Hippocampal formation (tissue), 2 donors: ENCODE results near the gene CHAT.

Experiments
- DNase-seq, 2 donors: peaks; one replicate each; lab custom pipeline; 2025; lab: John Stamatoyannopoulos, UW

Gene CHAT

GRCh38 chr10:49613882-49614241, at the start of gene CHAT:
CHAT (plus strand) TSS chr10:49614037; CDS start chr10:49614190, 153 bp downstream.
- no peak for DNase-seq

DNA sequence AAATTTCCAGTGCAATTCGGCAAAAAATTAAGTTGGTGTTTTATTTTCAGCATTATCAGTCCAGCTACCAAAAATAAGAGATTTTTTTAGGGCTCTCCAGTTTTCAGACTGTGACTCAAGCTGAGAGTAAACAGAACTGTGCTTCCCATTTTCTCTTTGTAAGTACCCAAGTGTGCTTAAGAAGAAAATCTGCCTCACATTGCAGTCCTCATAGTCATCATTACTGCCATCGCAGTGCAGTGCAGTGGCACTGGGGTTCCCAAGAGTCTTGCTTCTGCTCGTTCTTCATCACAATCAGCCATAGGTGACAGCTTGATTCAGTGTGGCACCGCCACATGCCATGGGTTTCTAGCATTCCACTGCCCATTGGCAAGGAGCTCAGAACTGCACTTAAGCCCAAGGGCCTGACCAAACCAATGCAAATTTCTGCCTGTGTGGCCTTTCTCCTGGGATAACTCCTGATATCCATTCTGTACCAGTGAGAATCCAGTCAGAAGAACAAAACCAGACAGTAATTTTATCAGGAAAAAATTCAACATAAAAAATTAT, 49.3 kb upstream of the CHAT start:
- no peak for DNase-seq

DNA sequence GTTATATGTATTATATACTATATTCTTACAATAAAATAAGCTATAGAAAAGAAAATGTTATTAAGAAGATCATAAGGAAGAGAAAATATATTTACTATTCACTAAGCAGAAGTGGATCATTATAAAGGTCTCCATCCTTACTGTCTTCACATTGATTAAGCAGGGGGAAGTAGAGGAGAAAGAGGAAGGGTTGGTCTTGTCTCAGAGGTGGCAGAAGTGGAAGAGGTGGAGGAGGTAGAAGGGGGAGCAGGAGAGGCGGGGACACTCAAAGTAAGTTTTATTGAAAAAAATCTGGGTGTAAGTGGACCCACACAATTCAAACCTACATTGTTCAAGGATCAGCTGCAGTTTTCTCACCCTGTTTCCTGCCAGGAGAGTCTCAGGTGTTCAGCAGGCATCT, 46.0 kb upstream of the CHAT start:
- no peak for DNase-seq

DNA sequence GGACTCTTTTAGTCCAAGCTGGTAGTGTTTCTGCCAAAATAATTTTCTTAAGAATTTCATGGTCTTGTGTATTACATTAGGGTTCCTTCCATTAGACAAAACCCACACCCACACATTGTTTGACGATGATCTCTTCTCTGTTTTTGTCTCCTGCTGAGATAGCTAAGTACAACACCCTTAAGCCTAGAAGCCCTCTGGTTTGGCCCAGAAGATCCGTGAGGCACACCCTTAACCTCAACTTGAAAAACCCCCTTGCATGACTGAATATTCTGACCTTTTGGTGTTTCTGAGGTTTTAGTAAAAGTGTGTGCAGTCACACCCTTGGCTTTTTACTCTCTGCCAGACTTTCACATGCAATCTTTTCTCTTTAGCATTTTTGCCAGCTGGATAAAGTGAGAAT, 45.6 kb upstream of the CHAT start:
- DNase-seq, result no peak

DNA sequence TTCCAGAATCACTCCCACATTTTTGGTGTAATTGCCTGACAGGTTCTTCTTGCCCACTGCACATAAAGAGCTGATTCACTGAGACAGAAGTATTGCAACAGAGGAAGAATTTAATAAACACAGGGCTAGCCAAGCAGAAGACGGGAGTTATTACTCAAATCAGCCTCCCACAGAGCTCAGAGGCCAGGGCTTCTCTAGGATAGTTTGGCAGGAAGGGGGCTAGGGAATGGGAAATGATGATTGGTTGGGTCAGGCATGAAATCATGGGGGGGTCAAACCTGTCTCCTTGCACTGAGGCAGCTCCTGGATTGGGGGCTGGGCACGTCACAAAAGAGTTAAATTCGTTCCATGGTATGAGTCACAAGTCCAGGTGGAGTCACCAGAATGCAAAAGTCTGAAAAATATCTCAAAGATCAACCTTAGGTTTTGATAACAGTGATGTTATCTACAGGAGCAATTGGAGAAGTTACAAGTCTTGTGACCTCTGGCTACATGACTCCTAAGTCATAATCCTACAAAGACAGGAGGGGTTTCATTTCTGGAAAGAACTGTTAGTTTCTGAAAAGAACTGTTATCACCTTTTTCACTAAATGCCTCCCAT, 44.7 kb upstream of the CHAT start:
- no peak for DNase-seq

- no peak for DNase-seq
Observed at GRCh38 chr10:49571388-49571787, 42.4 kb upstream of the CHAT start.

GRCh38 chr10:49572594-49573114, 41.2 kb upstream of the CHAT start:
- DNase-seq, result no peak

DNA sequence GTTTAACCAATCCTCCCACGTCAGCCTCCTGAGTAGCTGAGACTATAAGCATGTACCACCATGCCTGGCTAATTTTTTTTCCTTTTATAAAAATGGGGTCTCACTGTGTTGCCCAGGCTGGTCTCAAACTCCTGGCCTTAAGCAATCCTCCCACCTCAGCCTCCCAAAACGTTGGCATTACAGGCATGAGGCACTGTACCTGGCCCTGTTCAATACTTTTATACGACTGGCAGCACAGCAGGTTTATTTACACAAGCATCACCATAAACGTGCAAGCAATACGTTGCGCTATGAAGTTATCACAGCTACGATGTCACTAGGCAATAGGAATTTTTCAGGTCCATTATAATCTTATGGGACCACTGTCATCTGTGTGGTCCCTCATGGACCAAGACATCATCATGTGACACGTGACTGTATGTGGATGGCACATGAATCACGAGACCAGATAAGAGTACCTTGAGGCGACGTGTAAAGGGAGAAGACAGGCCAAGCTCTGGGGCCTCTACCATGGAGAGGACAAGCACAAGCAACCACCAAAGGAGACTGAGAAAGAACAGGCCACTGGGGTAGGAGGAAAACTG, 38.3 kb upstream of the CHAT start:
- no peak for DNase-seq

DNA sequence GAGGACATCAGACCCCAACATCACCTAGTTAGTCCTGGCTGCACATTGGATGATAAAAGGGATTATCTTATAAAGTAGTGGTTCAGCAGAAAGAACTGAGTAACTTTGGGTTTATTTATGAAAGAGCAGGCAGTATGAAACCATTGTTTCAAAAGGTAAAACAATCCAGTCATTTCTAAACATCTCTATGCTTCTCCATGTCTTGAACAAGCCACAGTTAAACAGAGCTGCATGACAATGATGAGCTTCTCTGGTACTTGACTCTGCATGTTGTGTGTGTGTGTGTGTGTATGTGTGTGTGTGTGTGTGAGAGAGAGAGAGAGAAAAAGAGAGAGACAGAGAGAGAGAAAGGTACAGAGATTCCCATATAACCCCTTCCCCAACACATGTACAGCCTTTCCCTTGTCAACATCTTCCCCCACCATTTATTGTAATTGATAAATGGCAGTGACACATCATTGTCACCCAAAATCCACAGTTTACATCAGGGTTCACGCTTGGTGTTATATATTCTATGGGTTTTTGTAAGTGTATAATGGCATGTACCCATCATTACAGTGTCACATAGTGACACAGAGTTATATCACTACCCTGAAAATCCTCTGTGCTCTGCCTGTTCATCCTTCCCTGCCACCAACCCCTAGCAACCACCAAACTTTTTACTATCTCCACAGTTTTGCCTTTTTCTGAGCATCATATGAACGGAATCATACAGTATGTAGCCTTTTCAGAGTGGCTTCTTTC, 36.5 kb upstream of the CHAT start:
- no peak for DNase-seq

DNA sequence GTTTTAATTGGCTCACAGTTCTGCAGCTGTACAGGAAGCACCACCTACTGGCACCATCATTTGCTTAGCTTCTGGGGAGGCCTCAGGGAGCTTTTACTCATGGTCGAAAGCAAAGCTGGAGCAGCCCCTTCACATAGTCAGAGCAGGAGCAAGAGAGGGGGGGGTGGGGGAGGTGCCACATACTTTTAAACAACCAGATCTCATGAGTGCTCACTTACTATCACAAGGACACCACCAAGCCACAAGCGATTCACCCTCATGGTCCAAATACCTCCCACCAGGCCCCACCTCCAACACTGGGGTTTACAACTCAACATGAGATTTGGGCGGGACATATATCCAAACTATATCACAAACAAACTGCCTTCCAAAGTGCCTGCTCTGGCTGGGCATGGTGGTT, 35.4 kb upstream of the CHAT start:
- no peak for DNase-seq

- no peak for DNase-seq
Observed at GRCh38 chr10:49579621-49580020, 34.2 kb upstream of the CHAT start.

- no peak for DNase-seq
Observed at GRCh38 chr10:49585387-49585786, 28.4 kb upstream of the CHAT start.

GRCh38 chr10:49587981-49588380, 25.9 kb upstream of the CHAT start:
- no peak for DNase-seq

GRCh38 chr10:49592726-49593563, 20.9 kb upstream of the CHAT start:
- DNase-seq, result peak; percentile 11 to 37

DNA sequence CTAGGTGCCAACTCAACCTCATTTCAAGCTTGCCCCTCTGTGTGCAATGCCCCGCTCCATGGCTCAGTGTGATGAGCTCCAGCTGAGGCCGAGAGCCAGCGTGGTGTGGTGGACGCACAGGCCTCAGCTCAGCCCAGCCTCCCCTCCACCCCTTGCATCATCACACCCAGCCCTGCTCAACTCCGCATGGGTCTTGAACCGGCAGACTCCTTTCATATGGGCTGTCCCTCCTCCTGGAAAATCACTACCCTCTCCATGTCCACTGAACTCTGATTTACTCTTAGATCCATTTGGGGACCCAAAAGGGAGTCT, 20.3 kb upstream of the CHAT start:
- no peak for DNase-seq

GRCh38 chr10:49593998-49594397, 19.8 kb upstream of the CHAT start:
- DNase-seq, result no peak

DNA sequence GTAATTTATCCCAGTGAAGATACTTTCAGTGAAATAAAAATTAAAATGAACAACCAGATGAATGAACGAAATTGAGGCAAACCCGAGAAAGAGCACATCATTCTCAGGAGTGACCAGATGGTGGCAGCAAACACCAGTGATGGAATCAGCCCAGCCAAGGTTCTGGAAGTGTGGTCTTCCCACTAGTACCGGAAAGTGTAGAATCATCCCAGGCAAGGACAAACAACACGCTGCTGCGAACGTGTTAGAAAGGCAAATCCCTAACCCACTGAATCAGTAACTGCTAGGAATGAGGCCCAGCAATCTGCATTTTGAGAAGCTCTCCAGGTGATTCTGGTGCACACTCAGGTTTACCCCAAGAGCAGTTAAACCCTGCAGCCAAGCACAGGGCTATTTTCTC, 19.2 kb upstream of the CHAT start:
- peak; percentile 2 to 14 for DNase-seq

DNA sequence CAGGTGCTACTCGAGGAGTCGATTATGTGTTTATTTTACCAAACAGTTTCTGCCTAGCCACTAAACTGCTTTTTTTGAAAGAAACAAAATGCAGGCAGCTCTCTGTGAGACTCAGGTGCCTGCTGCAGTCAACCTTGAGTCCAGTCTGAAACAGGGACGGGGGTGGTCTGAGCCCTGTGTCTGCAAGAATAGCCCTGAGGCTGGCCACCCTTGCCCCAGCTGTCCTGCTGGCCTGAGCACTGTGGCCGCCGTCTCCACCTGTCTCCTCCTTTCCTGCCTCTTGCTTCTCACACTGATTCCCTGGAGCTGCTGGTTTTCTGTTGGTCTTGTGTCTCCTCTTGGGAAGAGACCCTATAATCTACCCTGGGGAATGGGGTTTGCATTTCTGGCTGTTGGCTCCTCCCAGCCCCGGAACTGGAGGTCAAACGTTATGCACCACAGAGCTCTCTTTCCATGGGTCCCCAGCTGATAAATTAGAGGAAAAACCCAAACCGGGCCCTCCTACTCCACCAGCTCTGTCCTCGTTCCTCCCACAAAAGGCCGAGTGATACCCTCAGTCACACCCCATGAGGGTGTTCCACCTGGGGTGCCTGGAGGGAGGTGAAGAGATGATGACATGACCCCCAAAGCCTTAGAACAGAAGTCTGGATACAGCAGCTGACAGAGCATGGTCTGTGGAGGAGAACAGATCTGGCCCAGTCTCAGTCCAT, 18.7 kb upstream of the CHAT start:
- DNase-seq, result no peak

- no peak for DNase-seq
Observed at GRCh38 chr10:49595713-49596492, 17.9 kb upstream of the CHAT start.

DNA sequence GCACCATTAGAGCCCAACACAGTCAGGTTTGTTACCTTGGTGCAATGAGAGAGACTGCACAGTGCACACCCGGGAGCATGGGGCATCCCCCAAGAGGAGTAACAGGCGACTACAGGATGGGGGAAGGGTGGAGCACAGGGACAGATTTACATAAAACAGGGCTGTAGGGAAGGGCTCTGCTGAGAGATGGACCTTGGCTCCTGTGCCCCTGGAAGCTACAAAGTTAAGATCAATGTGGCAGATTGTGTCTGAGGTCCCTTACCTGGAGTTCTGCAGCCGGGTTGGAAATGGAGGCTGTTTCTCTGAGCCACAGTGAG, 17.4 kb upstream of the CHAT start:
- DNase-seq, result no peak

- no peak for DNase-seq
Observed at GRCh38 chr10:49596836-49597235, 17.0 kb upstream of the CHAT start.
